H1 (cell line): ENCODE measurements around the gene ZNF284. TPM values are rescaled to one million over a fixed set of nuclear protein-coding genes. Genes with fewer than 3 reads are reported as not detected.

Experiments
- CTCF ChIA-PET: fragments of 300-600 bp; sonication (Branson Sonifier 250); formaldehyde crosslinking; loops from one replicate; lab custom pipeline; 2021; ENCODE audit not compliant: partially characterized antibody; lab: Charles Lee
- POLR2A ChIA-PET: fragments of 300-600 bp; sonication (Branson Sonifier 250); formaldehyde crosslinking; loops from one replicate; lab custom pipeline; 2021; ENCODE audit warnings: inconsistent platforms; ENCODE audit not compliant: partially characterized antibody; lab: Charles Lee
- DNase-seq, 2 experiments: peaks; one replicate each; pipeline versions ENCODE4 v3.0.0 to v3.0.0-alpha.2; 2010 to 2022; ENCODE audit warnings: low spot score in 2 of 2, low read depth in 1 of 2, mixed read lengths in 1 of 2
- FAIRE-seq: peaks from 2 replicates; lab custom pipeline; 2011; peaks lifted over from hg19 to GRCh38; lab: Jason Lieb, UNC
- H2AFZ ChIP-seq: 2 replicates; pipeline ENCODE4 v1.8.1; 2012; ENCODE audit warnings: low read length, inconsistent platforms
- H2AK5ac ChIP-seq: 2 replicates; pipeline ENCODE4 v1.6.1; 2013; ENCODE audit warnings: low read depth, low read length
- H2BK120ac ChIP-seq: replicated peaks from 2 replicates; pipeline ENCODE3; 2013; ENCODE audit warnings: low read depth, low read length, inconsistent platforms
- H2BK12ac ChIP-seq: 2 replicates; pipeline ENCODE4 v1.6.1; 2013; ENCODE audit warnings: low read depth, low read length
- H2BK15ac ChIP-seq: 2 replicates; pipeline ENCODE4 v1.6.1; 2013; ENCODE audit warnings: low read length
- H2BK20ac ChIP-seq: 2 replicates; pipeline ENCODE4 v1.6.1; 2013; ENCODE audit warnings: low read length
- H2BK5ac ChIP-seq: 2 replicates; pipeline ENCODE4 v1.6.1; 2013; ENCODE audit warnings: low read depth, low read length
- H3K14ac ChIP-seq: 2 replicates; pipeline ENCODE4 v1.6.1; 2013; ENCODE audit warnings: inconsistent platforms; ENCODE audit not compliant: insufficient read length
- H3K18ac ChIP-seq: 2 replicates; pipeline ENCODE4 v1.6.1; 2013; ENCODE audit warnings: low read length; ENCODE audit errors: extremely low read depth
- H3K23ac ChIP-seq: 2 replicates; pipeline ENCODE4 v1.6.1; 2013; ENCODE audit warnings: inconsistent platforms; ENCODE audit not compliant: insufficient read length
- H3K23me2 ChIP-seq: 2 replicates; pipeline ENCODE4 v1.6.1; 2013; ENCODE audit warnings: low read depth, low read length
- H3K27ac ChIP-seq: 2 replicates; pipeline ENCODE4 v1.6.1; 2011; ENCODE audit warnings: low read depth, low read length, inconsistent platforms
- H3K27me3 ChIP-seq, 4 experiments: replicated peaks in 1 of 4; 1 replicate in 1 of 4; 2 replicates in 3 of 4; pipeline versions ENCODE4 v1.6.1 to v1.8.1; 2011 to 2013; ENCODE audit warnings: low read length in 3 of 4, mild to moderate bottlenecking in 3 of 4, inconsistent platforms in 2 of 4, mixed read lengths in 2 of 4, moderate library complexity in 1 of 4; ENCODE audit not compliant: control insufficient read depth in 3 of 4, insufficient read depth in 3 of 4; ENCODE audit errors: extremely low read depth in 1 of 4
- H3K36me3 ChIP-seq, 4 experiments: 2 replicates each; pipeline versions ENCODE4 v1.6.1 to v1.8.1; 2011 to 2013; ENCODE audit warnings: mild to moderate bottlenecking in 4 of 4, low read length in 3 of 4, moderate library complexity in 2 of 4, control low read depth in 1 of 4, inconsistent platforms in 1 of 4; ENCODE audit not compliant: insufficient read depth in 4 of 4, control insufficient read depth in 2 of 4
- H3K4ac ChIP-seq: replicated peaks from 2 replicates; pipeline ENCODE3; 2013; ENCODE audit warnings: low read length, low read depth, mixed read lengths, inconsistent platforms; ENCODE audit not compliant: insufficient read length
- H3K4me1 ChIP-seq, 4 experiments: replicated peaks in 1 of 4; 1 replicate in 1 of 4; 2 replicates in 3 of 4; pipeline versions ENCODE4 v1.6.1 to v1.8.1; 2011 to 2013; ENCODE audit warnings: low read length in 3 of 4, inconsistent platforms in 2 of 4, mixed read lengths in 1 of 4; ENCODE audit not compliant: insufficient read depth in 4 of 4, control insufficient read depth in 3 of 4
- H3K4me2 ChIP-seq, 2 experiments: 2 replicates each; pipeline versions ENCODE4 v1.6.1 to v1.8.1; 2011 to 2013; ENCODE audit warnings: low read depth in 2 of 2, low read length in 2 of 2, control low read depth in 1 of 2, inconsistent platforms in 1 of 2, mild to moderate bottlenecking in 1 of 2; ENCODE audit not compliant: insufficient read depth in 1 of 2
- H3K4me3 ChIP-seq, 4 experiments: fragments of 200-600, 300-600 bp in 1 of 4; sonication (generic), shearing (Covaris generic), sonication (Bioruptor Twin) in 1 of 4; 2 replicates each; pipeline versions ENCODE4 v1.5.1 to v1.8.1; 2011 to 2016; ENCODE audit warnings: low read length in 4 of 4, low read depth in 3 of 4, control low read depth in 2 of 4, inconsistent platforms in 2 of 4, mild to moderate bottlenecking in 2 of 4, mixed read lengths in 1 of 4, moderate library complexity in 1 of 4; ENCODE audit not compliant: insufficient read depth in 2 of 4; ENCODE audit errors: extremely low read depth in 1 of 4
- H3K56ac ChIP-seq: replicated peaks from 2 replicates; pipeline ENCODE3; 2013; ENCODE audit warnings: low read depth, mild to moderate bottlenecking, mixed read lengths, low read length, inconsistent platforms; ENCODE audit not compliant: insufficient read length
- H3K79me1 ChIP-seq: 2 replicates; pipeline ENCODE4 v1.6.1; 2013; ENCODE audit warnings: low read depth, low read length, control low read depth
- H3K79me2 ChIP-seq, 2 experiments: 2 replicates each; pipeline versions ENCODE4 v1.6.1 to v1.8.1; 2012 to 2013; ENCODE audit warnings: low read length in 2 of 2, mild to moderate bottlenecking in 2 of 2, inconsistent platforms in 1 of 2; ENCODE audit not compliant: insufficient read depth in 2 of 2, control insufficient read depth in 1 of 2
- H3K9ac ChIP-seq, 4 experiments: replicated peaks in 1 of 4; 1 replicate in 1 of 4; 2 replicates in 3 of 4; pipeline versions ENCODE4 v1.6.1 to v1.8.1; 2011 to 2013; ENCODE audit warnings: low read depth in 3 of 4, low read length in 3 of 4, control low read depth in 2 of 4, mild to moderate bottlenecking in 2 of 4, moderate library complexity in 2 of 4, inconsistent platforms in 1 of 4; ENCODE audit errors: extremely low read depth in 1 of 4
- H3K9me3 ChIP-seq, 2 experiments: 2 replicates each; pipeline versions ENCODE4 v1.6.1 to v1.8.1; 2012 to 2013; ENCODE audit warnings: mild to moderate bottlenecking in 2 of 2, moderate library complexity in 2 of 2, control low read depth in 1 of 2, inconsistent platforms in 1 of 2, low read depth in 1 of 2, low read length in 1 of 2, mixed read lengths in 1 of 2; ENCODE audit not compliant: insufficient read depth in 2 of 2
- H4K20me1 ChIP-seq, 2 experiments: replicated peaks in 1 of 2; 2 replicates each; pipeline versions ENCODE3 to v1.8.1; 2011 to 2013; ENCODE audit warnings: inconsistent platforms in 2 of 2, low read length in 2 of 2, mild to moderate bottlenecking in 1 of 2; ENCODE audit not compliant: insufficient read depth in 2 of 2, control insufficient read depth in 1 of 2
- H4K5ac ChIP-seq: 2 replicates; pipeline ENCODE4 v1.6.1; 2013; ENCODE audit warnings: low read length, low read depth, mixed read lengths, inconsistent platforms; ENCODE audit not compliant: insufficient read length
- H4K8ac ChIP-seq: 2 replicates; pipeline ENCODE4 v1.8.0; 2013; ENCODE audit warnings: mild to moderate bottlenecking, moderate library complexity, low read length, inconsistent platforms; ENCODE audit not compliant: insufficient read depth; ENCODE audit errors: extremely low read depth
- H4K91ac ChIP-seq: replicated peaks from 2 replicates; pipeline ENCODE3; 2013; ENCODE audit warnings: low read length, mixed read lengths, inconsistent platforms; ENCODE audit not compliant: insufficient read length
- ATF3 ChIP-seq: IDR thresholded peaks from 2 replicates; pipeline ENCODE4 v1.6.1; 2011; ENCODE audit warnings: low read depth, mild to moderate bottlenecking, low read length; ENCODE audit not compliant: insufficient read depth
- CHD2 ChIP-seq: IDR thresholded peaks from 2 replicates; pipeline ENCODE4 v1.6.1; 2012; ENCODE audit warnings: low read length, improper control_type of control experiment
- KDM4A ChIP-seq: IDR thresholded peaks from one replicate; pipeline ENCODE4 v1.7.1; 2012; ENCODE audit warnings: low read depth, mild to moderate bottlenecking, moderate library complexity, low read length, inconsistent platforms; ENCODE audit not compliant: severe bottlenecking
- NRF1 ChIP-seq: IDR thresholded peaks from 2 replicates; pipeline ENCODE4 v1.6.1; 2011; ENCODE audit warnings: mild to moderate bottlenecking, low read depth, low read length, improper control_type of control experiment
- POLR2A ChIP-seq, 2 experiments: IDR thresholded peaks; 1 replicate in 1 of 2; 2 replicates in 1 of 2; pipeline ENCODE4 v1.6.1; 2011; ENCODE audit warnings: low read depth in 2 of 2, low read length in 2 of 2, mild to moderate bottlenecking in 2 of 2; ENCODE audit errors: control extremely low read depth in 1 of 2
- POLR2AphosphoS5 ChIP-seq: IDR thresholded peaks from 2 replicates; pipeline ENCODE4 v1.6.1; 2011; ENCODE audit warnings: low read depth, low read length
- RAD21 ChIP-seq, 2 experiments: IDR thresholded peaks in 1 of 2; conservative IDR thresholded peaks in 1 of 2; 2 replicates each; pipeline ENCODE4 v1.6.1; 2011; ENCODE audit warnings: low read depth in 2 of 2, low read length in 2 of 2, improper control_type of control experiment in 1 of 2, inconsistent platforms in 1 of 2, mild to moderate bottlenecking in 1 of 2, moderate library complexity in 1 of 2
- SP1 ChIP-seq: IDR thresholded peaks from 2 replicates; pipeline ENCODE4 v1.6.1; 2011; ENCODE audit warnings: low read depth, low read length
- TBP ChIP-seq: IDR thresholded peaks from 2 replicates; pipeline ENCODE4 v1.6.1; 2011; ENCODE audit warnings: low read depth, low read length, improper control_type of control experiment
- WGBS, 2 experiments: shearing (Covaris generic) in 1 of 2; methylation state at CpG; one replicate each; pipeline versions ENCODE4 v1.1.6 to v1.1.7; 2013 to 2015; ENCODE audit warnings: low lambda C conversion rate in 2 of 2, mixed read lengths in 2 of 2, inconsistent platforms in 1 of 2, low coverage in 1 of 2, missing lambda C conversion rate in 1 of 2; ENCODE audit not compliant: insufficient replicate concordance in 2 of 2, insufficient coverage in 1 of 2, insufficient read length in 1 of 2; ENCODE audit errors: extremely low coverage in 1 of 2, missing lambda C conversion rate in 1 of 2; 5-methylcytosine and 5-hydroxymethylcytosine counted together
- polyA plus RNA-seq, 7 experiments: library from polyadenylated mRNA; depleted of rRNA in 3 of 7; stranded (reverse) in 5 of 7; unstranded in 2 of 7; fragments of >200 nt in 5 of 7; fragments of 200-250 nt in 2 of 7; gene quantifications; 1 replicate in 5 of 7; 2 replicates in 1 of 7; 4 replicates in 1 of 7; pipeline versions ENCODE4 v1.2.1 to v1.2.3, GENCODE V29; 2011 to 2013; ENCODE audit warnings: missing spikeins in 2 of 7, mixed read lengths in 2 of 7
- total RNA-seq: library from RNA; stranded (reverse); fragmentation: NEBNext Ultra II Directional; extraction: Animal tissue kit (Norgen Biotek cat#: 25700); gene quantifications from 2 replicates; pipeline ENCODE4 v1.2.1, GENCODE V29; 2021
- TF ChIP-seq, protein P1 (sequence below): IDR thresholded peaks from 2 replicates; pipeline ENCODE4 v1.6.1; 2012; ENCODE audit warnings: inconsistent platforms

ZNF284 gene
- total and polyA plus RNA-seq, 2 of the 8 experiments (the other 6 are each of a cell fraction or from before 2014, with no cell fraction given), result 1.1 to 3.4 TPM

- H3K23ac ChIP-seq, result no peak within 1 kb of the TSS
- FAIRE-seq (peak; percentile 77), DNase-seq (peak; percentile 51 to 81)
- H2BK120ac ChIP-seq, result no peak within 1 kb of the TSS
- H2BK20ac ChIP-seq, result no peak within 1 kb of the TSS
- no peak within 1 kb of the TSS for H2BK15ac ChIP-seq
- peak within 1 kb of the TSS in 3 of 4 experiments; percentile 65 to 80 (median 66); a peak in 6 of 7 replicates for H3K9ac ChIP-seq
- CTCF ChIA-PET, result interaction anchor here (0.9 kb wide), 1 partner anchor 44 kb away, joined by 3 read pairs; no protein-coding TSS in a partner anchor
- no peak within 1 kb of the TSS for H4K5ac ChIP-seq
- H3K36me3 ChIP-seq, result peaks cover 0 to 5% (median 0%) of the 10 kb centered on the region in 4 experiments; a peak in 1 of 8 replicates
- peaks cover 0 to 10% of the 10 kb centered on the region in 2 experiments; a peak in 2 of 4 replicates for H3K79me2 ChIP-seq
- peaks cover 5% of the 10 kb centered on the region for H3K23me2 ChIP-seq
- peak within 1 kb of the TSS; percentile 51 to 88 for H3K4me2 ChIP-seq
- no peak within 1 kb of the TSS for H3K27ac ChIP-seq
- no peak within 1 kb of the TSS for H2AK5ac ChIP-seq
- no peak within 1 kb of the TSS for H4K91ac ChIP-seq
- WGBS, 2 experiments, result 1% methylated on average over 50 of the region's 50 CpGs; no CpG with 5 or more reads in 1 of the 2 experiments
- no peaks in the 10 kb centered on the region for H4K20me1 ChIP-seq
- no peaks in the 10 kb centered on the region for H3K4me1 ChIP-seq
- H3K4ac ChIP-seq, result no peak within 1 kb of the TSS
- H2BK12ac ChIP-seq, result no peak within 1 kb of the TSS
- H3K79me1 ChIP-seq, result peaks cover 2% of the 10 kb centered on the region; the same call in 1 of the 2 replicates
- no peaks in the 10 kb centered on the region for H3K27me3 ChIP-seq
- peak within 1 kb of the TSS; percentile 45; the same call in 1 of the 2 replicates for H2BK5ac ChIP-seq
- H3K9me3 ChIP-seq, result no peaks in the 10 kb centered on the region
- peak within 1 kb of the TSS; percentile 99 for H2AFZ ChIP-seq
- H3K4me3 ChIP-seq, result peak within 1 kb of the TSS; percentile 90 to 97 (median 94)
- H3K56ac ChIP-seq, result no peak within 1 kb of the TSS
- H4K8ac ChIP-seq, result peak within 1 kb of the TSS; percentile 79
- H3K14ac ChIP-seq, result no peak within 1 kb of the TSS
- H3K18ac ChIP-seq, result peak within 1 kb of the TSS; percentile 49
- POLR2A ChIA-PET, result interaction anchor here (0.7 to 3.1 kb wide), 4 partner anchors 11 to 71 kb away, joined by 3 to 21 read pairs (median 4); partner anchors contain the start of genes ZNF223, ZNF225 and ZNF226
- TF ChIP-seq NRF1 (no peak), RAD21 (IDR thresholded peaks at IDR 0.05 in 1 of 2, conservative IDR thresholded peaks at IDR 0.05 in 1 of 2; ENCODE audit: low read depth in 2 of 2, low read length in 2 of 2) (0 out of 4 replicates have a peak, but pooled peaks of 1 of the 2 experiments have one; percentile 0), POLR2AphosphoS5 (no peak), ATF3 (peak; percentile 32; the same call in 1 of the 2 replicates), TBP (peak; percentile 70), CHD2 (peak; percentile 61), KDM4A (peak; percentile 81), SP1 (peak; percentile 28; the same call in 1 of the 2 replicates), POLR2A (IDR thresholded peaks at IDR 0.05; ENCODE audit: control extremely low read depth in 1 of 2, low read depth in 2 of 2, low read length in 2 of 2) (peak in 1 of 2 experiments; percentile 66; a peak in 1 of 3 replicates)
- TF ChIP-seq, protein P1, sequence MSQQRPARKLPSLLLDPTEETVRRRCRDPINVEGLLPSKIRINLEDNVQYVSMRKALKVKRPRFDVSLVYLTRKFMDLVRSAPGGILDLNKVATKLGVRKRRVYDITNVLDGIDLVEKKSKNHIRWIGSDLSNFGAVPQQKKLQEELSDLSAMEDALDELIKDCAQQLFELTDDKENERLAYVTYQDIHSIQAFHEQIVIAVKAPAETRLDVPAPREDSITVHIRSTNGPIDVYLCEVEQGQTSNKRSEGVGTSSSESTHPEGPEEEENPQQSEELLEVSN, result no peak
Observed at GRCh38 chr19:44093931-44094765, 22.2 kb downstream of the ZNF284 start, which contains the start of gene ZNF224. Gene ZNF224, plus strand, starts transcription at chr19:44094361. Its CDS starts 3,513 bp downstream, at chr19:44097874.
